Body of pancreas (tissue), 4 donors: Measurements from ENCODE around the gene SYNE2. TPM values are rescaled to one million over a fixed set of nuclear protein-coding genes. Genes with fewer than 3 reads are reported as not detected.

ENCODE experiments used
- ATAC-seq: fragments of 150-250 bp; one replicate; pipeline ENCODE4 v1.9.1; 2016
- DNase-seq, 4 donors: peaks; one replicate each; pipeline ENCODE4 v3.0.0-alpha.2; 2019
- H3K27ac ChIP-seq, 4 donors: fragments of 200-600 bp; sonication (generic); 1 replicate in 3 of 4; 2 replicates in 1 of 4; pipeline versions ENCODE4 v1.5.1 to v1.6.1; 2016 to 2019; ENCODE audit warnings: mild to moderate bottlenecking in 1 of 4, mixed read lengths in 1 of 4, moderate library complexity in 1 of 4
- H3K27me3 ChIP-seq, 2 donors: fragments of 200-600 bp; sonication (generic); one replicate each; pipeline ENCODE4 v1.6.0; 2016; ENCODE audit warnings: mild to moderate bottlenecking in 1 of 2
- H3K36me3 ChIP-seq, 2 donors: fragments of 200-600 bp; sonication (generic); replicated peaks in 1 of 2; 2 replicates each; pipeline ENCODE4 v1.5.1; 2016; ENCODE audit warnings: low read depth in 2 of 2; ENCODE audit not compliant: insufficient read depth in 1 of 2
- H3K4me1 ChIP-seq: fragments of 200-600 bp; sonication (generic); one replicate; pipeline ENCODE4 v1.6.0; 2016
- H3K4me3 ChIP-seq, 2 donors: fragments of 200-600 bp; sonication (generic); 1 replicate in 1 of 2; 2 replicates in 1 of 2; pipeline ENCODE4 v1.5.1; 2016 to 2019
- H3K9me3 ChIP-seq, 3 donors: fragments of 200-600 bp; sonication (generic); 1 replicate in 2 of 3; 2 replicates in 1 of 3; pipeline ENCODE4 v1.5.1; 2016
- CTCF ChIP-seq, 7 experiments: fragments of 450-650 bp in 4 of 7; fragments of 200-600 bp in 3 of 7; sonication (generic) in 3 of 7; IDR thresholded peaks; one replicate each; pipeline ENCODE4 v1.5.1; 2016 to 2019; ENCODE audit warnings: antibody characterized with exemption in 7 of 7
- POLR2A ChIP-seq, 3 donors: fragments of 450-650 bp; IDR thresholded peaks; one replicate each; pipeline ENCODE4 v1.6.1; 2016; ENCODE audit warnings: antibody characterized with exemption in 3 of 3, mild to moderate bottlenecking in 2 of 3
- WGBS, 2 donors: methylation state at CpG; one replicate each; pipeline ENCODE4 v1.1.5; 2017; 5-methylcytosine and 5-hydroxymethylcytosine counted together
- intact Hi-C: fragments of 100-400 bp; cut with DNase I; formaldehyde crosslinking; loops from one replicate; pipeline ENCODE4 v1.15.1; 2023
- total RNA-seq, 2 donors: library from RNA; depleted of rRNA; stranded (reverse); fragments of >200 nt; gene quantifications; one replicate each; pipeline ENCODE4 v1.1.0, GENCODE V29; 2016

The SYNE2 gene
- total RNA-seq, 2 donors from 2014 or later = 163 to 240 TPM

GRCh38 chr14:64064447-64064846 lies 211.6 kb downstream of the SYNE2 start:
- ATAC-seq (no peak), DNase-seq (no peak)
- peaks cover 5% of the 10 kb centered on the region for H3K4me1 ChIP-seq
- TF ChIP-seq CTCF (IDR thresholded peaks at IDR 0.05) = no peak
- TF ChIP-seq POLR2A (IDR thresholded peaks at IDR 0.05) = no peak
- H3K27ac ChIP-seq = no peak overlapping the region
- H3K36me3 ChIP-seq = peaks cover 0 to 3% of the 10 kb centered on the region in 2 donors
- 91 to 95% methylated on average over 2 of the region's 2 CpGs for WGBS, 2 donors
- intact Hi-C loops = no loop called here
- no peak overlapping the region for H3K4me3 ChIP-seq
- H3K27me3 ChIP-seq = no peaks in the 10 kb centered on the region
- no peaks in the 10 kb centered on the region for H3K9me3 ChIP-seq

DNA sequence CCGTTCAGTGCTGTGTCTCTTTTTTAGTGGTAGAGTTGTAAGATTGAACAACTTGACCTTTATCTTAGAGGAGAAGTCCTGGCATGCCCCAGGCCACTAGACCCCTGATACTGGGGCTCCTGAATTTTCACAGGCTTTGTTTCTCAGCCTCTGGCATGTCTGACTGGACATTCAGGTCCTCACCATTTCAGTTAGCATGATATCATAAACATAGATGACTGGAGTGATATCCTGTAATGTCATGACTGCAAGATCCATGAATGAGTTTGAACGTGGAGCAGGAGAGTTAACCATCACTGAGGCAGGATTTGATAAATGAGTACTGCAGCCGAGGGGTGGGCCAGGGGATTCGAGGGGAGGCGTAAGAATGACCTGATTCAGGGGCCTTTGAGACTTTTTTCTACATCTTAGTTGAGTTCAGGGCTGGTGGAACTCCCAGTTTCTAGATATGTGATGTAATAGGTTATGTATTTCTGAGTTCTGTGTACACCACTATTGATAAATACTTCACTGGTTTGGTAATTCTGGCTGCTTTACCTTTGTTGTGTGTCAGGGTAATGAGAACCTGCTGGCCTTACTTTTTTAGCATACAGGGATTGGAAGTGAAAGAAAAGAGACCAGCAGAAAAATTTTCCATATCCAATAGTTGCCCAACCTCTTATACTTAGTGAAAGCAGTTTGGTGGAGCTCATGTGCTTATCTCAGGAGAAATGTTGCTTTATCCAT lies 217.0 kb downstream of the SYNE2 start:
- DNase-seq = peak in 1 of 4 donors; percentile 20

DNA sequence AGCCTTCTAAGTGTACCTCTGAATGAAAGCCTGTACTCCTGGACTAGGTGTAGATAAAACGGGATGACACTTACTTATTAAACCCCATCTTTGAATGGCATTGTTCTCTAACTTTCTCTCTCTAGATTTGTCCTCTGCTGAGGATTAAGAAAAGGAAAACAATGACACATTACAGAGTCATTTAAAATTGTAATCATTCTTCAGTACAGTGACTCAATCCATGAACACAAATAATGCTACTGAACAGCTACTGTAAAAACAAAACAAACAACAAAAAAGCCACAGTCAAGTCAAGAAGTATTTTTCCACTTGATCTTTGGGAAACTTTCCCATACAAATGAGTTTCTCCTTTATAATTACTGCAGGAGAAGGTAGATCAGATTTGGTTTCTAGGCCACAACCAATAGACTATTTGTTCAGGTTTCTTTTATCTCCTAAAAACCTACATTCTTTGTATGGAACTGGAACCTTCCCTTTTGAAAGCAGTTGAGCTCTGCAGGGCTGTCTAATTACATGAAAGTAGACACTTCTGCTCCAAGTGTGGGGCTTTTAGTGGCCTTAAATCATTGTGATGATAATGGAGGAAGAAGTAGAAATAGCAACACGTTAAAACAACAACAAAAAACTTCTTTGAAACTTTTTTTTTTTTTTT lies 222.3 kb downstream of the SYNE2 start:
- H3K36me3 ChIP-seq = peaks cover 0 to 2% of the 10 kb centered on the region in 2 donors
- TF ChIP-seq POLR2A (IDR thresholded peaks at IDR 0.05) (no peak), CTCF (IDR thresholded peaks at IDR 0.05) (no peak)
- WGBS, 2 donors = 66 to 74% methylated on average over 2 of the region's 2 CpGs

More for the DNA sequence above, 217.0 kb downstream of the SYNE2 start:
- TF ChIP-seq POLR2A (IDR thresholded peaks at IDR 0.05) (peak in 1 of 3 donors; percentile 26), CTCF (IDR thresholded peaks at IDR 0.05) (no peak)
- intact Hi-C loops = no loop called here
- H3K9me3 ChIP-seq = no peaks in the 10 kb centered on the region
- no peak overlapping the region for H3K4me3 ChIP-seq
- no peaks in the 10 kb centered on the region for H3K27me3 ChIP-seq
- peaks cover 0 to 2% of the 10 kb centered on the region in 2 donors for H3K36me3 ChIP-seq
- peaks cover 15% of the 10 kb centered on the region for H3K4me1 ChIP-seq
- ATAC-seq = peak; percentile 94
- H3K27ac ChIP-seq = peak overlapping the region; percentile 69 to 81 (median 73)
- WGBS, 2 donors = 42 to 50% methylated on average over 5 of the region's 5 CpGs

DNA sequence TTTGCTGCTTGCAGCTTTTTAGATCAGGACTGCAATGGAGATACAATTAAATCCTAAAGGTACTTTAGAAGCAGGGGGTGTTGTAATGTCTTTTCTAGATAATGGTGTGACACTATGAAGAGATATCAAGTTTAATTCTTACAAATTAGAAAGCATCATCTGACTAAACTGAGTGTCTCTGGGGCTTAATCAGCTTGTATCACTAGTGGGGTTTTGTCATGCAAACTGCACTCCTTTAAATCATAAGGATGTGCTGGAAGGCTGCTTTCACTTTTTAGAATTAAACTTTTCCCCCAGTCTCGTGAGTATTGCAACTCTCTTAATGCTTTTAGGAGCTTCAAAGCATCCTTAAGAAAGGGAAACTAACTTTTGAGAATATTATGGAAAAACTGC lies 222.8 kb downstream of the SYNE2 start:
- no peak overlapping the region for H3K4me3 ChIP-seq
- no peak for DNase-seq
- H3K27me3 ChIP-seq = no peaks in the 10 kb centered on the region
- H3K27ac ChIP-seq = no peak overlapping the region
- TF ChIP-seq CTCF (IDR thresholded peaks at IDR 0.05) (no peak), POLR2A (IDR thresholded peaks at IDR 0.05) (no peak)
- no peaks in the 10 kb centered on the region for H3K9me3 ChIP-seq
- ATAC-seq = no peak
- intact Hi-C loops = no loop called here
- H3K36me3 ChIP-seq = peaks cover 0 to 2% of the 10 kb centered on the region in 2 donors
- H3K4me1 ChIP-seq = peaks cover 3% of the 10 kb centered on the region
- WGBS, 2 donors = 85 to 91% methylated on average over 1 of the region's 1 CpG

More for the DNA sequence above, 222.3 kb downstream of the SYNE2 start:
- no peak overlapping the region for H3K4me3 ChIP-seq
- DNase-seq (no peak), ATAC-seq (no peak)
- peaks cover 8% of the 10 kb centered on the region for H3K4me1 ChIP-seq
- intact Hi-C loops = no loop called here
- no peak overlapping the region for H3K27ac ChIP-seq
- H3K9me3 ChIP-seq = no peaks in the 10 kb centered on the region
- no peaks in the 10 kb centered on the region for H3K27me3 ChIP-seq
